ENCODE results near the gene F10.

GRCh38 chr13:113169277-113170272 is 47.0 kb downstream of the F10 start:
- TF ChIP-seq YY1 (IDR thresholded peaks at IDR 0.05; ENCODE audit: low read depth), result no peak
- TF ChIP-seq EZH2phosphoT487 (IDR thresholded peaks at IDR 0.05; ENCODE audit: borderline replicate concordance, low read depth), result no peak
- no peak for TF ChIP-seq MXI1 (IDR thresholded peaks at IDR 0.05; ENCODE audit: low read depth, low read length)
- no peak for TF ChIP-seq POLR2AphosphoS5 (IDR thresholded peaks at IDR 0.05; ENCODE audit: low read depth, low read length)
- no peak for TF ChIP-seq CTCF (IDR thresholded peaks at IDR 0.05)
- no peak for TF ChIP-seq ZBTB33 (IDR thresholded peaks at IDR 0.05; ENCODE audit: borderline replicate concordance, low read depth)
- no peak for TF ChIP-seq RFX5 (IDR thresholded peaks at IDR 0.05; ENCODE audit: low read length)
- TF ChIP-seq RCOR1 (IDR thresholded peaks at IDR 0.05; ENCODE audit: low read length), result no peak
- TF ChIP-seq FOXM1 (IDR thresholded peaks at IDR 0.05; ENCODE audit: low read depth), result no peak
- no peak for TF ChIP-seq REST (IDR thresholded peaks at IDR 0.05; ENCODE audit: low read depth, low read length)
- no peak for TF ChIP-seq EP300 (IDR thresholded peaks at IDR 0.05; ENCODE audit: borderline replicate concordance in 1 of 2, low read depth in 1 of 2, low read length in 1 of 2)
